Measurements from ENCODE around the gene NDUFA3. TPM values are rescaled to one million over a fixed set of nuclear protein-coding genes. Genes with fewer than 3 reads are reported as not detected.

Gene NDUFA3
- total RNA-seq, 6 donors from 2014 or later, result 11.5 to 127 (median 49.5) TPM

DNA sequence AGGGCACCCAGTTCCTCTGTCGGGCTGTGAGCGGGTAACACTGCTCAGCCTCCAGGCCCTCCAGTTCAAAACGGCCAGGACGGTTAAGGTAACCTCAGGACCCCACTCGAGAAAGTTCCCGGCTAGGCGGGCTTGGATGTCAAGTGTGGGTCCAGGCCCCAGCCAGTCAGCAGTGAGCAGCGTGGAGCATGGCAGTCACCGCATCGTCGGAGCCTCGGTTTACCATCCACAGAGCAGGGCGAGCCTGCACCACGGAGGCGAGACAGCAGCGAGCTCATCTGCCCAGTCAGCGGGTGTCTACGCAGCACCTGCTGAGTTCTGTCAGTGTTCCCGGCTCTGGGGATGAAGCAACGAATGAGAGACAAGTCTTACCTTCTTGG lies 27.0 kb downstream of the NDUFA3 start:
- Histone ChIP-seq H3K36me3 (peaks cover 31 to 76% (median 67%) of the 10 kb centered on the region in 4 donors), H3K9me3 (no peaks in the 10 kb centered on the region), H3K27ac (no peak overlapping the region), H3K4me1 (no peaks in the 10 kb centered on the region), H3K27me3 (no peaks in the 10 kb centered on the region), H3K4me3 (no peak overlapping the region)
- DNase-seq (no peak), ATAC-seq (ENCODE audit: low FRiP score in 2 of 2) (no peak)
- 99% methylated on average over 20 of the region's 20 CpGs for WGBS, 2 donors
- no peak for TF ChIP-seq POLR2AphosphoS5 (IDR thresholded peaks at IDR 0.05)
- TF ChIP-seq, protein P1, sequence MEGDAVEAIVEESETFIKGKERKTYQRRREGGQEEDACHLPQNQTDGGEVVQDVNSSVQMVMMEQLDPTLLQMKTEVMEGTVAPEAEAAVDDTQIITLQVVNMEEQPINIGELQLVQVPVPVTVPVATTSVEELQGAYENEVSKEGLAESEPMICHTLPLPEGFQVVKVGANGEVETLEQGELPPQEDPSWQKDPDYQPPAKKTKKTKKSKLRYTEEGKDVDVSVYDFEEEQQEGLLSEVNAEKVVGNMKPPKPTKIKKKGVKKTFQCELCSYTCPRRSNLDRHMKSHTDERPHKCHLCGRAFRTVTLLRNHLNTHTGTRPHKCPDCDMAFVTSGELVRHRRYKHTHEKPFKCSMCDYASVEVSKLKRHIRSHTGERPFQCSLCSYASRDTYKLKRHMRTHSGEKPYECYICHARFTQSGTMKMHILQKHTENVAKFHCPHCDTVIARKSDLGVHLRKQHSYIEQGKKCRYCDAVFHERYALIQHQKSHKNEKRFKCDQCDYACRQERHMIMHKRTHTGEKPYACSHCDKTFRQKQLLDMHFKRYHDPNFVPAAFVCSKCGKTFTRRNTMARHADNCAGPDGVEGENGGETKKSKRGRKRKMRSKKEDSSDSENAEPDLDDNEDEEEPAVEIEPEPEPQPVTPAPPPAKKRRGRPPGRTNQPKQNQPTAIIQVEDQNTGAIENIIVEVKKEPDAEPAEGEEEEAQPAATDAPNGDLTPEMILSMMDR (IDR thresholded peaks at IDR 0.05), result no peak
- TF ChIP-seq EP300 (IDR thresholded peaks at IDR 0.05), result no peak
- TF ChIP-seq POLR2A (IDR thresholded peaks at IDR 0.05), result no peak

DNA sequence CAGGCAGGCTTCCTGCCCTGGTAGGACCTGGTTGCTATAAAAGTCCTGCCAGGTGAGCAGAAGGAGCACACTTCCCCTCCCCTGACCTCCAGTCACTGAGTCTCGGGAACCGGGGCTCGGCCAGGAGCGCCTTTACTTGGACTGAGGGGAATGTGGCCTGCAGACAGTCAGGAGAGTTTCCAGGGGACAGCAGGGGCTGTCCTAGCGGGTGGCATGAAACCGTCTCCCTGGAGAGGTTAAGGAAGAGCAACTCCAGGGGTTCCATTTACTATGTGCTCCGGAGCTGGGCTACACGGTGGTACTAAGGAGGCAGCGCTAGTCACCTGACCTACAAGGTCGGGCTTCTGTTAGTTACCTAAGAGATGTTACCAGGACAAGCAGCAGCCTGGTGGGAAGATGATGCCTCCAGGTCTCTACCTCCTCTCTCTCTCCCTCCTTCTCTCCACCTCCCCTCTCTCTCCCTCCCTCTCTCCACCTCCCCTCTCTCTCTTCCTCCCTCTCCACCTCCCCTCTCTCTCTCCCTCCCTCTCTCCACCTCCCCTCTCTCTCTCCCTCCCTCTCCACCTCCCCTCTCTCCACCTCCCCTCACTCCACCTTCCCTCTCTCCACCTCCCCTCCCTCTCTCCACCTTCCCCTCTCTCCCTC lies 30.8 kb downstream of the NDUFA3 start:
- H3K4me3 ChIP-seq, result no peak overlapping the region
- TF ChIP-seq POLR2AphosphoS5 (IDR thresholded peaks at IDR 0.05) (no peak), POLR2A (IDR thresholded peaks at IDR 0.05) (no peak), EP300 (IDR thresholded peaks at IDR 0.05) (no peak)
- TF ChIP-seq, protein P1 (IDR thresholded peaks at IDR 0.05), result no peak
- peaks cover 9 to 38% (median 30%) of the 10 kb centered on the region in 4 donors for H3K36me3 ChIP-seq
- no peaks in the 10 kb centered on the region for H3K9me3 ChIP-seq
- ATAC-seq (ENCODE audit: low FRiP score in 2 of 2) (no peak), DNase-seq (no peak)
- no peaks in the 10 kb centered on the region for H3K27me3 ChIP-seq
- H3K27ac ChIP-seq, result no peak overlapping the region
- 79 to 86% methylated on average over 9 to 10 of the region's 10 CpGs for WGBS, 2 donors
- peaks cover 10 to 15% (median 13%) of the 10 kb centered on the region in 4 donors for H3K4me1 ChIP-seq

DNA sequence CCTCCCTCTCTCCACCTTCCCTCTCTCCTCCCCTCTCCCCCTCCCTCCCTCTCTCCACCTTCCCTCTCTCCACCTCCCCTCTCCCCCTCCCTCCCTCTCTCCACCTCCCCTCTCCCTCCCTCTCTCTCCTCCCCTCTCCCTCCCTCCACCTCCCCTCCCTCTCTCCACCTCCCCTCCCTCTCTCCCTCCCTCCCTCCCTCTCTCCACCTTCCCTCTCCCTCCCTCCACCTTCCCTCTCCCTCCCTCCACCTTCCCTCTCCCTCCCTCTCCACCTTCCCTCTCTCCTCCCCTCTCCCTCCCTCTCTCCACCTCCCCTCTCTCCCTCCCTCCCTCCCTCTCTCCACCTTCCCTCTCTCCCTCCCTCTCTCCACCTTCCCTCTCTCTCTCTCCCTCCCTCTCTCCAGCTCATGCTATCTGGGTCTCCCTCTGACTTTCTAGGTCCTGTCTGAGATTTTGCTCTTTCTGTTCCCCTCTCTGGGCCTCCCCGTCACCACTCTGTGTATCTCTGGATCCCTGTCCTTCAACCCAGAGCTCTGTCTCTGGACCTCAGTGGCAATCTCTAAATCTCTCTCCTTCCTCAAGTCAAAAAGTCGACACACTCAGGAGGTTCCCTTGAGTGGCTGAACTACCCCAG lies 31.4 kb downstream of the NDUFA3 start:
- no peak for TF ChIP-seq EP300 (IDR thresholded peaks at IDR 0.05)
- TF ChIP-seq POLR2AphosphoS5 (IDR thresholded peaks at IDR 0.05), result no peak

DNA sequence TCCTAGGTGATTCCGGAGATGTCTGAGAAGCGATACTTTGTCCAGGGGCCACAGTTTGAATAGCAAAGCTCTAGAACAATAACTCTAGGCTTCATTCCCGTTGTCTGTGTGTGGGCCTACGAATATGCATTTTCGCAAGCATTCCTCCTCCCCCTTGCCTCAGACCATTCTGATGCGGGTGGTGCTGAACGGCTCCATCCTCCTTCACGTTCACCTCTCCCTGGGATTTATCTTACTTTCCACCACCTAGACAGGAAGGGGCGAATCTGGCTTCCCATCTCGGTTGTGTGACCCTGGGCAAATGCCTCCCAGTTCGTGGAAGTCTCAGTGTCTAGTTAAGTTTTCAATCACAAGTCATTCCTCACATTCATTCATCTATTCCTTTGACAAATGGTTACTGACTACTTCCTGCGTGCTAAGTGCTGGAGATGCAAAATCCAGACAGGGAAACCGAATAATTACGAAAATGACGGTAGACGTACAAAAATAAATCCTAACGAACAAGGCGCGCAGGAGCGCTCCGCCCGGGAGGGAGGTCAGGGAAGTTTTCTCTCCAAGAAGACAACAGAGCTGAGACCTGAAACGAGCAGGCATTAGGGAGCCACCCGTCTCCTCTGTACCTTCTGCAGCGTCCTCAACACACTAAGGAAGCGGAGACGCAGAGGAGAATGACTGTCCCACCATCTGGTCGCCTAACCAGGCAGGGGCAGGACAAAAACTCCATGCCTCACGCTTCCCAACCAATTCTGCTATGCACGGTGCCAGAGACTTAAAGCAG lies 33.6 kb downstream of the NDUFA3 start:
- Histone ChIP-seq H3K27me3 (no peaks in the 10 kb centered on the region), H3K9me3 (no peaks in the 10 kb centered on the region), H3K4me1 (peaks cover 32 to 43% (median 38%) of the 10 kb centered on the region in 4 donors), H3K36me3 (peaks cover 0 to 18% (median 8%) of the 10 kb centered on the region in 4 donors), H3K27ac (peak overlapping the region in 3 of 4 donors; percentile 50 to 68 (median 56)), H3K4me3 (peak overlapping the region; percentile 18 to 58 (median 52))
- WGBS, 2 donors, result 2 to 6% methylated on average over 29 to 30 of the region's 30 CpGs
- ATAC-seq (ENCODE audit: low FRiP score in 2 of 2) (no peak), DNase-seq (no peak)
- no peak for TF ChIP-seq POLR2A (IDR thresholded peaks at IDR 0.05)
- TF ChIP-seq POLR2AphosphoS5 (IDR thresholded peaks at IDR 0.05), result no peak
- TF ChIP-seq EP300 (IDR thresholded peaks at IDR 0.05), result no peak
- TF ChIP-seq, protein P1 (IDR thresholded peaks at IDR 0.05), result no peak

More for the DNA sequence above, 31.4 kb downstream of the NDUFA3 start:
- Histone ChIP-seq H3K4me3 (no peak overlapping the region), H3K36me3 (peaks cover 6 to 32% (median 24%) of the 10 kb centered on the region in 4 donors), H3K4me1 (peaks cover 16 to 21% (median 19%) of the 10 kb centered on the region in 4 donors), H3K9me3 (no peaks in the 10 kb centered on the region), H3K27me3 (no peaks in the 10 kb centered on the region), H3K27ac (no peak overlapping the region)
- 59 to 76% methylated on average over 2 of the region's 2 CpGs for WGBS, 2 donors
- DNase-seq, result no peak
- no peak for ATAC-seq (ENCODE audit: low FRiP score in 2 of 2)

All from upper lobe of left lung (tissue), 6 donors.